K562 (cell line): ENCODE results near the gene APBB2. TPM values are rescaled to one million over a fixed set of nuclear protein-coding genes. Genes with fewer than 3 reads are reported as not detected.

ENCODE experiments used
- ATAC-seq: fragments of 200-7000 bp; cut with Tn5 transposase; 3 replicates; pipeline ENCODE4 v1.9.1; 2020; ENCODE audit warnings: moderate library complexity
- BruUV-seq: library from RNA; stranded (reverse); fragments of 400-500 nt; replicated peaks from 2 replicates; lab custom pipeline; 2021; lab: Mats Ljungman, UMichigan
- CTCF ChIA-PET: fragments of 300-600 bp; formaldehyde crosslinking; extraction: SDS; loops from one replicate; lab custom pipeline; 2021; ENCODE audit warnings: low intra/inter-chr PET ratio; lab: Yijun Ruan, JAX
- POLR2A ChIA-PET: fragments of 300-600, 350-650 bp; sonication (Branson Sonifier 250); formaldehyde crosslinking; extraction: SDS; loops from one replicate; lab custom pipeline; 2021; ENCODE audit warnings: antibody characterized with exemption, inconsistent platforms; lab: Yijun Ruan, JAX
- DNase-seq, 4 experiments: peaks; one replicate each; pipeline versions ENCODE4 v3.0.0 to v3.0.0-alpha.2; 2011 to 2018; ENCODE audit warnings: low spot score in 3 of 4, mixed read lengths in 3 of 4; ENCODE audit errors: extremely low read depth in 1 of 4
- FAIRE-seq: peaks from 2 replicates; lab custom pipeline; 2011; peaks lifted over from hg19 to GRCh38; lab: Jason Lieb, UNC
- H2AFZ ChIP-seq: 2 replicates; pipeline ENCODE4 v1.6.0; 2011; ENCODE audit warnings: low read depth, low read length, control low read depth, inconsistent platforms
- H3K27ac ChIP-seq: fragments of 200-600 bp; 3 replicates; pipeline ENCODE4 v1.8.0; 2011; ENCODE audit warnings: low read depth, mild to moderate bottlenecking, control low read depth, inconsistent platforms, low read length, moderate library complexity, mixed read lengths; ENCODE audit errors: extremely low read depth
- H3K27me3 ChIP-seq, 2 experiments: fragments of 300-600 bp in 1 of 2; 2 replicates in 1 of 2; 3 replicates in 1 of 2; pipeline versions ENCODE4 v1.6.0 to v1.8.0; 2011; ENCODE audit warnings: inconsistent platforms in 2 of 2, low read length in 2 of 2, mild to moderate bottlenecking in 1 of 2, mixed read lengths in 1 of 2, moderate library complexity in 1 of 2; ENCODE audit not compliant: control insufficient read depth in 2 of 2, insufficient read depth in 2 of 2
- H3K36me3 ChIP-seq: fragments of 300-600 bp; 3 replicates; pipeline ENCODE4 v1.8.0; 2011; ENCODE audit warnings: mild to moderate bottlenecking, low read length, inconsistent platforms; ENCODE audit not compliant: control insufficient read depth, insufficient read depth
- H3K4me1 ChIP-seq, 2 experiments: fragments of 200-600 bp in 1 of 2; replicated peaks in 1 of 2; 2 replicates in 1 of 2; 3 replicates in 1 of 2; pipeline versions ENCODE4 v1.5.1 to v1.8.0; 2011; ENCODE audit warnings: inconsistent platforms in 2 of 2, low read length in 2 of 2, mild to moderate bottlenecking in 1 of 2, mixed read lengths in 1 of 2, moderate library complexity in 1 of 2; ENCODE audit not compliant: control insufficient read depth in 2 of 2, insufficient read depth in 2 of 2
- H3K4me2 ChIP-seq: 2 replicates; pipeline ENCODE4 v1.6.1; 2011; ENCODE audit warnings: low read length, control low read depth, inconsistent platforms, mixed read lengths; ENCODE audit not compliant: insufficient read depth
- H3K4me3 ChIP-seq: fragments of 200-600 bp; sonication (generic), shearing (Covaris generic); 2 replicates; pipeline ENCODE4 v1.5.1; 2016; ENCODE audit warnings: control low read depth, inconsistent platforms
- H3K79me2 ChIP-seq: fragments of 200-600 bp; 3 replicates; pipeline ENCODE4 v1.8.0; 2011; ENCODE audit warnings: low read length, inconsistent platforms; ENCODE audit not compliant: control insufficient read depth, insufficient read depth
- H3K9ac ChIP-seq, 2 experiments: 2 replicates each; pipeline versions ENCODE4 v1.6.0 to v1.6.1; 2011; ENCODE audit warnings: low read depth in 2 of 2, low read length in 2 of 2, control low read depth in 1 of 2, inconsistent platforms in 1 of 2, mild to moderate bottlenecking in 1 of 2, mixed read lengths in 1 of 2; ENCODE audit not compliant: insufficient read depth in 1 of 2
- H3K9me1 ChIP-seq: one replicate; pipeline ENCODE4 v1.6.0; 2011; ENCODE audit warnings: inconsistent platforms, mild to moderate bottlenecking, low read length, moderate library complexity; ENCODE audit not compliant: control insufficient read depth, insufficient read depth
- H3K9me3 ChIP-seq: replicated peaks from 2 replicates; pipeline ENCODE4 v1.5.1; 2011; ENCODE audit warnings: low read depth, low read length, inconsistent platforms; ENCODE audit not compliant: control insufficient read depth, insufficient read depth
- H4K20me1 ChIP-seq: replicated peaks from 2 replicates; pipeline ENCODE4 v1.6.1; 2011; ENCODE audit warnings: low read length, inconsistent platforms, mixed read lengths; ENCODE audit not compliant: control insufficient read depth, insufficient read depth
- ARHGAP35 ChIP-seq: fragments of 450-650 bp; IDR thresholded peaks from 2 replicates; pipeline ENCODE4 v1.6.1; 2018; ENCODE audit not compliant: partially characterized antibody
- DLX4 ChIP-seq: fragments of 250-450 bp; sonication (Bioruptor Pico); IDR thresholded peaks from 2 replicates; pipeline ENCODE4 v1.6.1; 2021; ENCODE audit warnings: mild to moderate bottlenecking
- GTF2B ChIP-seq: IDR thresholded peaks from 2 replicates; pipeline ENCODE4 v1.6.1; 2011; ENCODE audit not compliant: insufficient read length; ENCODE audit errors: extremely low read depth
- HNRNPL ChIP-seq: fragments of 200-400 bp; formaldehyde crosslinking; IDR thresholded peaks from 2 replicates; pipeline ENCODE4 v1.6.1; 2017; ENCODE audit warnings: low read depth, mild to moderate bottlenecking, low read length
- HOXB6 ChIP-seq: fragments of 250-450 bp; sonication (Bioruptor Pico); IDR thresholded peaks from 2 replicates; pipeline ENCODE4 v1.5.1; 2022; ENCODE audit warnings: mild to moderate bottlenecking, borderline replicate concordance
- KAT2B ChIP-seq: IDR thresholded peaks from one replicate; pipeline ENCODE4 v1.6.1; 2012; ENCODE audit warnings: low read depth, mild to moderate bottlenecking, control low read depth, inconsistent platforms, low read length, moderate library complexity
- KLF16 ChIP-seq: IDR thresholded peaks from 2 replicates; pipeline ENCODE4 v1.6.1; 2016; ENCODE audit warnings: antibody characterized with exemption
- LCOR ChIP-seq: sonication (generic); formaldehyde crosslinking; IDR thresholded peaks from 2 replicates; pipeline ENCODE4 v1.8.0; 2022; ENCODE audit warnings: mild to moderate bottlenecking, missing genetic modification reagents
- MIER1 ChIP-seq: fragments of 450-650 bp; IDR thresholded peaks from 2 replicates; pipeline ENCODE4 v1.6.1; 2016; ENCODE audit warnings: antibody characterized with exemption, mild to moderate bottlenecking, low read depth
- MYBL2 ChIP-seq, 2 experiments: fragments of 450-650 bp in 1 of 2; sonication (generic) in 1 of 2; formaldehyde crosslinking in 1 of 2; IDR thresholded peaks; 2 replicates each; pipeline versions ENCODE4 v1.6.1 to v1.8.1; 2017 to 2022; ENCODE audit warnings: borderline replicate concordance in 1 of 2, inconsistent platforms in 1 of 2, low read depth in 1 of 2, mild to moderate bottlenecking in 1 of 2, missing genetic modification reagents in 1 of 2, moderate library complexity in 1 of 2
- PCBP2 ChIP-seq: fragments of 200-400 bp; formaldehyde crosslinking; IDR thresholded peaks from 2 replicates; pipeline ENCODE4 v1.6.1; 2018; ENCODE audit warnings: low read length, low read depth, mild to moderate bottlenecking, moderate library complexity; ENCODE audit not compliant: poor library complexity, severe bottlenecking
- PHF8 ChIP-seq: fragments of 200-600 bp; sonication (generic); IDR thresholded peaks from 2 replicates; pipeline ENCODE4 v1.6.1; 2012; ENCODE audit warnings: mixed run types, mild to moderate bottlenecking, inconsistent platforms, low read length, moderate library complexity, borderline replicate concordance
- RBM15 ChIP-seq: fragments of 200-400 bp; formaldehyde crosslinking; IDR thresholded peaks from 2 replicates; pipeline ENCODE4 v1.6.1; 2018; ENCODE audit warnings: mild to moderate bottlenecking, low read length, moderate library complexity; ENCODE audit not compliant: insufficient read depth
- ZNF146 ChIP-seq: IDR thresholded peaks from one replicate; pipeline ENCODE4 v1.6.1; 2018; ENCODE audit warnings: missing compliant biosample characterization; ENCODE audit not compliant: unreplicated experiment
- ZNF23 ChIP-seq: fragments of 250-450 bp; sonication (Bioruptor Pico); IDR thresholded peaks from 2 replicates; pipeline ENCODE4 v1.4.0; 2020; ENCODE audit warnings: mild to moderate bottlenecking
- ZNF232 ChIP-seq: sonication (generic); formaldehyde crosslinking; IDR thresholded peaks from 2 replicates; pipeline ENCODE4 v1.8.0; 2022; ENCODE audit warnings: mild to moderate bottlenecking, missing genetic modification reagents
- WGBS: fragments of 100-300 bp; shearing (Covaris generic); methylation state at CpG from one replicate; pipeline ENCODE4 v1.1.6; 2016; ENCODE audit warnings: low coverage, mixed read lengths; ENCODE audit not compliant: insufficient coverage; ENCODE audit errors: missing lambda C conversion rate; 5-methylcytosine and 5-hydroxymethylcytosine counted together
- in situ Hi-C: fragments of 300-500 bp; cut with MboI; formaldehyde crosslinking; loops from 4 replicates; pipeline ENCODE4 v1.15.0; 2018; ENCODE audit warnings: inconsistent platforms, mixed read lengths
- intact Hi-C: fragments of 100-400 bp; cut with micrococcal nuclease; formaldehyde crosslinking; loops from 2 replicates; pipeline ENCODE4 v1.14.2; 2022
- polyA plus RNA-seq, 8 experiments: library from polyadenylated mRNA; depleted of rRNA in 4 of 8; stranded (reverse) in 5 of 8; unstranded in 3 of 8; fragments of >200 nt; fragmentation: Nextera tagmentation in 2 of 8; fragmentation: Illumina TruSeq in 1 of 8; extraction: Ambion mirVana in 2 of 8; extraction: Trizol in 1 of 8; gene quantifications; 2 replicates each; pipeline versions ENCODE4 v1.2.1 to v1.2.3, GENCODE V29; 2011 to 2014; ENCODE audit warnings: inconsistent platforms in 1 of 8, missing spikeins in 1 of 8
- total RNA-seq, 7 experiments: library from RNA; depleted of rRNA in 6 of 7; stranded (reverse); fragments of >200 nt in 6 of 7; fragmentation: Illumina TruSeq in 2 of 7; extraction: Trizol in 2 of 7; gene quantifications; 2 replicates each; pipeline versions ENCODE4 v1.2.1 to v1.2.3, GENCODE V29; 2011 to 2021; ENCODE audit warnings: low replicate concordance in 1 of 7
- TF ChIP-seq, protein P1 (sequence below): fragments of 450-650 bp; formaldehyde crosslinking; IDR thresholded peaks from 2 replicates; pipeline ENCODE4 v1.4.0; 2020; ENCODE audit warnings: mild to moderate bottlenecking, moderate library complexity

The APBB2 gene
- total and polyA plus RNA-seq, 9 of the 15 experiments (the other 6 are each of a cell fraction or from before 2014, with no cell fraction given): 0.08 to 2.1 (median 1.4) TPM

DNA sequence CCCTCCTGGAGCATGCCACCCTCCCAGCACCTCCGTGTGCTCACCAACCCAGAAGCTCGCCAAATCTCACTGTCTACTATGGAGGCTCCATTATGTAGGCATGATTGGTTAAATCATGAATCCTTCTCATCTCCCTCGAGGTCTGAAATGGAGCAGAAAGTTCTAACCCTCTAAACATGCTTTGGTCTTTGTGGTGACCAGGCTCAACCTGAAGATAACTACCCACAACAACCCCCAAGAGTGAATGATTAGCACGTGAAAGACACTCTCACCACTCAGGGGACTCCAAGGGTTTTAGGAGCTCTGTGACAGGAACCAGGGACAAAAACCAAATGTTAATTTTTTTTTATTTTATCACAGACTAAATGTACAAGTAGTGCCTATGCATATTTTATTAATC lies 47.2 kb downstream of the APBB2 start:
- 3% methylated on average over 4 of the region's 4 CpGs for WGBS
- intact Hi-C loops: no loop called here
- no peak overlapping the region for H3K4me2 ChIP-seq
- TF ChIP-seq HNRNPL (no peak), ZNF23 (CRISPR knock-in tag) (no peak), MYBL2 (IDR thresholded peaks at IDR 0.05; ENCODE audit: low read depth) (no peak), MYBL2 (CRISPR knock-in tag; IDR thresholded peaks at IDR 0.05; ENCODE audit: borderline replicate concordance) (no peak), HOXB6 (CRISPR knock-in tag) (no peak), LCOR (CRISPR knock-in tag) (no peak), ZNF232 (CRISPR knock-in tag) (no peak), KAT2B (no peak), DLX4 (CRISPR knock-in tag) (no peak), KLF16 (no peak), MIER1 (no peak), ZNF146 (CRISPR knock-in tag) (no peak), RBM15 (no peak), GTF2B (no peak), ARHGAP35 (no peak), PHF8 (no peak), PCBP2 (no peak)
- TF ChIP-seq, protein P1, sequence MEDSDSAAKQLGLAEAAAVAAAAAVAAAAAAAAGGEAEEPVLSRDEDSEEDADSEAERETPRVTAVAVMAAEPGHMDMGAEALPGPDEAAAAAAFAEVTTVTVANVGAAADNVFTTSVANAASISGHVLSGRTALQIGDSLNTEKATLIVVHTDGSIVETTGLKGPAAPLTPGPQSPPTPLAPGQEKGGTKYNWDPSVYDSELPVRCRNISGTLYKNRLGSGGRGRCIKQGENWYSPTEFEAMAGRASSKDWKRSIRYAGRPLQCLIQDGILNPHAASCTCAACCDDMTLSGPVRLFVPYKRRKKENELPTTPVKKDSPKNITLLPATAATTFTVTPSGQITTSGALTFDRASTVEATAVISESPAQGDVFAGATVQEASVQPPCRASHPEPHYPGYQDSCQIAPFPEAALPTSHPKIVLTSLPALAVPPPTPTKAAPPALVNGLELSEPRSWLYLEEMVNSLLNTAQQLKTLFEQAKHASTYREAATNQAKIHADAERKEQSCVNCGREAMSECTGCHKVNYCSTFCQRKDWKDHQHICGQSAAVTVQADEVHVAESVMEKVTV (CRISPR knock-in tag): no peak
- H4K20me1 ChIP-seq: no peaks in the 10 kb centered on the region
- H3K9ac ChIP-seq: no peak overlapping the region
- no peaks in the 10 kb centered on the region for H3K9me3 ChIP-seq
- H3K36me3 ChIP-seq: no peaks in the 10 kb centered on the region
- in situ Hi-C loops: no loop called here
- no peaks in the 10 kb centered on the region; a peak in 2 of 5 replicates for H3K27me3 ChIP-seq
- no peak for ATAC-seq
- no peak for FAIRE-seq
- no peak for DNase-seq
- H3K4me1 ChIP-seq: no peaks in the 10 kb centered on the region
- BruUV-seq: no TSS peak
- H3K27ac ChIP-seq: no peak overlapping the region
- ChIA-PET POLR2A (no interaction called here), CTCF (no interaction called here)
- no peaks in the 10 kb centered on the region for H3K9me1 ChIP-seq
- H3K79me2 ChIP-seq: no peaks in the 10 kb centered on the region
- H3K4me3 ChIP-seq: no peak overlapping the region
- H2AFZ ChIP-seq: no peak overlapping the region
